Neural cell (in vitro differentiated cells): ENCODE measurements around the gene NGEF. TPM values are rescaled to one million over a fixed set of nuclear protein-coding genes. Genes with fewer than 3 reads are reported as not detected.

ENCODE experiments used
- H2AFZ ChIP-seq: fragments of 200-600, 300-800 bp; sonication (generic), shearing (Covaris generic); 2 replicates; pipeline ENCODE4 v1.6.0; 2014; ENCODE audit warnings: low read depth, mild to moderate bottlenecking, antibody characterized with exemption, low read length, moderate library complexity
- H3F3A ChIP-seq: fragments of 200-600 bp; shearing (Covaris generic); 2 replicates; pipeline ENCODE4 v1.6.1; 2016; ENCODE audit warnings: mild to moderate bottlenecking, moderate library complexity, mixed read lengths, antibody characterized with exemption, low read length; ENCODE audit not compliant: insufficient read depth, poor library complexity, severe bottlenecking
- H3K27ac ChIP-seq: fragments of 200-600, 300-800 bp; sonication (generic), shearing (Covaris generic); 2 replicates; pipeline ENCODE4 v1.5.1; 2014; ENCODE audit warnings: mild to moderate bottlenecking, low read length, moderate library complexity
- H3K27me3 ChIP-seq: fragments of 300-800, 200-600 bp; sonication (generic), shearing (Covaris generic); 2 replicates; pipeline ENCODE4 v1.6.0; 2014; ENCODE audit warnings: mild to moderate bottlenecking, low read depth, low read length, moderate library complexity; ENCODE audit not compliant: insufficient read depth
- H3K36me3 ChIP-seq: fragments of 300-800, 200-600 bp; sonication (generic), shearing (Covaris generic); 2 replicates; pipeline ENCODE4 v1.5.1; 2014; ENCODE audit warnings: mild to moderate bottlenecking, antibody characterized with exemption, low read length, moderate library complexity; ENCODE audit not compliant: insufficient read depth
- H3K4me2 ChIP-seq: fragments of 300-800, 200-600 bp; sonication (generic), shearing (Covaris generic); 2 replicates; pipeline ENCODE4 v1.6.0; 2014; ENCODE audit warnings: mild to moderate bottlenecking, low read length
- H3K4me3 ChIP-seq: fragments of 300-800, 200-600 bp; sonication (generic), shearing (Covaris generic); 2 replicates; pipeline ENCODE4 v1.5.1; 2014; ENCODE audit warnings: mild to moderate bottlenecking, low read length, moderate library complexity
- H3K79me2 ChIP-seq: fragments of 200-600 bp; shearing (Covaris generic); replicated peaks from 2 replicates; pipeline ENCODE4 v1.6.0; 2014; ENCODE audit warnings: mild to moderate bottlenecking, low read length, moderate library complexity; ENCODE audit not compliant: insufficient read depth
- H3K9ac ChIP-seq: fragments of 300-800, 200-600 bp; sonication (generic), shearing (Covaris generic); 2 replicates; pipeline ENCODE4 v1.6.1; 2016; ENCODE audit warnings: mild to moderate bottlenecking, low read length, mixed read lengths
- H3K9me2 ChIP-seq: fragments of 200-600 bp; shearing (Covaris generic); 2 replicates; pipeline ENCODE4 v1.6.1; 2016; ENCODE audit warnings: mild to moderate bottlenecking, low read length, mixed read lengths; ENCODE audit not compliant: insufficient read depth
- H3K9me3 ChIP-seq: fragments of 200-600, 300-800 bp; sonication (generic), shearing (Covaris generic); 2 replicates; pipeline ENCODE4 v1.6.1; 2016; ENCODE audit warnings: mild to moderate bottlenecking, mixed run types, low read length, moderate library complexity, mixed read lengths
- H4K20me1 ChIP-seq: fragments of 200-600 bp; shearing (Covaris generic); 2 replicates; pipeline ENCODE4 v1.6.1; 2016; ENCODE audit warnings: mild to moderate bottlenecking, mixed run types; ENCODE audit not compliant: insufficient read depth
- CTCF ChIP-seq: fragments of 450-650 bp; IDR thresholded peaks from 2 replicates; pipeline ENCODE4 v1.5.1; 2014; ENCODE audit warnings: antibody characterized with exemption, mild to moderate bottlenecking, moderate library complexity; ENCODE audit not compliant: poor library complexity, severe bottlenecking
- EP300 ChIP-seq: fragments of 450-650 bp; conservative IDR thresholded peaks from 2 replicates; pipeline ENCODE4 v1.6.1; 2014; ENCODE audit warnings: antibody characterized with exemption, mild to moderate bottlenecking, moderate library complexity; ENCODE audit not compliant: poor library complexity, severe bottlenecking
- EZH2 ChIP-seq: fragments of 200-600, 300-800 bp; shearing (Covaris generic), sonication (generic); IDR thresholded peaks from 2 replicates; pipeline ENCODE4 v1.6.1; 2014; ENCODE audit warnings: antibody characterized with exemption, low read length, borderline replicate concordance, mild to moderate bottlenecking; ENCODE audit not compliant: insufficient read depth, poor library complexity, severe bottlenecking
- MXI1 ChIP-seq: fragments of 450-650 bp; conservative IDR thresholded peaks from 2 replicates; pipeline ENCODE4 v1.6.1; 2014; ENCODE audit warnings: antibody characterized with exemption, mild to moderate bottlenecking; ENCODE audit not compliant: poor library complexity, severe bottlenecking
- POLR2AphosphoS5 ChIP-seq: IDR thresholded peaks from 2 replicates; pipeline ENCODE4 v1.6.1; 2012
- RAD21 ChIP-seq: fragments of 450-650 bp; conservative IDR thresholded peaks from 2 replicates; pipeline ENCODE4 v1.6.1; 2014; ENCODE audit warnings: antibody characterized with exemption, mild to moderate bottlenecking, moderate library complexity
- REST ChIP-seq: IDR thresholded peaks from 2 replicates; pipeline ENCODE4 v1.6.1; 2012; ENCODE audit warnings: borderline replicate concordance
- SMC3 ChIP-seq: fragments of 450-650 bp; conservative IDR thresholded peaks from 2 replicates; pipeline ENCODE4 v1.6.1; 2014; ENCODE audit warnings: antibody characterized with exemption, mild to moderate bottlenecking, moderate library complexity; ENCODE audit not compliant: poor library complexity
- TAF1 ChIP-seq: IDR thresholded peaks from 2 replicates; pipeline ENCODE4 v1.6.1; 2012; ENCODE audit warnings: low read depth
- polyA plus RNA-seq: library from polyadenylated mRNA; depleted of rRNA; stranded (reverse); fragments of >200 nt; gene quantifications from 2 replicates; pipeline ENCODE4 v1.2.3, GENCODE V29; 2014

The NGEF gene
- polyA plus RNA-seq, 1 donor from 2014 or later, result 5.2 TPM

- TF ChIP-seq POLR2AphosphoS5 (no peak), CTCF (no peak), EP300 (no peak), TAF1 (no peak), SMC3 (no peak), MXI1 (no peak), RAD21 (no peak), REST (no peak), EZH2 (no peak)
- H3K36me3 ChIP-seq, result peaks cover 16% of the 10 kb centered on the region
Observed at GRCh38 chr2:232842689-232843088, 170.4 kb downstream of the NGEF start.

GRCh38 chr2:232839411-232840079 is 173.5 kb downstream of the NGEF start:
- no peaks in the 10 kb centered on the region for H3K9me3 ChIP-seq
- H3K4me2 ChIP-seq, result no peak overlapping the region
- no peaks in the 10 kb centered on the region for H3K27me3 ChIP-seq
- H3F3A ChIP-seq, result no peaks in the 10 kb centered on the region
- no peak overlapping the region for H3K27ac ChIP-seq
- peaks cover 10% of the 10 kb centered on the region for H3K36me3 ChIP-seq
- TF ChIP-seq EP300 (no peak), MXI1 (no peak)
- no peak overlapping the region for H2AFZ ChIP-seq
- no peaks in the 10 kb centered on the region for H3K9me2 ChIP-seq
- H4K20me1 ChIP-seq, result no peaks in the 10 kb centered on the region
- H3K9ac ChIP-seq, result no peak overlapping the region
- no peaks in the 10 kb centered on the region for H3K79me2 ChIP-seq
- H3K4me3 ChIP-seq, result no peak overlapping the region

More at GRCh38 chr2:232842689-232843088, 170.4 kb downstream of the NGEF start:
- H3K4me3 ChIP-seq, result no peak overlapping the region
- no peak overlapping the region for H2AFZ ChIP-seq
- H3K79me2 ChIP-seq, result no peaks in the 10 kb centered on the region
- H3K27me3 ChIP-seq, result no peaks in the 10 kb centered on the region
- no peaks in the 10 kb centered on the region for H3F3A ChIP-seq
- H3K9ac ChIP-seq, result no peak overlapping the region
- H3K9me2 ChIP-seq, result no peaks in the 10 kb centered on the region
- H4K20me1 ChIP-seq, result no peaks in the 10 kb centered on the region
- no peak overlapping the region for H3K4me2 ChIP-seq
- H3K9me3 ChIP-seq, result no peaks in the 10 kb centered on the region
- H3K27ac ChIP-seq, result no peak overlapping the region
